Liver (tissue), 9 donors: ENCODE measurements around the gene DGKD. TPM values are rescaled to one million over a fixed set of nuclear protein-coding genes. Genes with fewer than 3 reads are reported as not detected.
A peak's percentile ranks its signal among the peaks of the same experiment; 100 is the strongest.

Experiments used
- DNase-seq: peaks from one replicate; pipeline ENCODE4 v3.0.0-alpha.2; 2017; ENCODE audit warnings: low spot score
- H3K27ac ChIP-seq, 2 donors: one replicate each; pipeline ENCODE4 v1.7.0; 2013; ENCODE audit warnings: inconsistent platforms in 2 of 2, low read length in 2 of 2, control low read depth in 1 of 2, low read depth in 1 of 2, mild to moderate bottlenecking in 1 of 2
- H3K27me3 ChIP-seq, 4 donors: one replicate each; pipeline versions ENCODE4 v1.6.1 to v1.7.0; 2013; ENCODE audit warnings: low read length in 3 of 4, inconsistent platforms in 1 of 4, mild to moderate bottlenecking in 1 of 4, moderate library complexity in 1 of 4; ENCODE audit not compliant: control insufficient read depth in 4 of 4, insufficient read depth in 4 of 4
- H3K36me3 ChIP-seq, 4 donors: one replicate each; pipeline versions ENCODE4 v1.6.1 to v1.7.0; 2013; ENCODE audit warnings: low read length in 3 of 4, mild to moderate bottlenecking in 3 of 4, low read depth in 1 of 4, moderate library complexity in 1 of 4; ENCODE audit not compliant: control insufficient read depth in 4 of 4, insufficient read depth in 3 of 4
- H3K4me1 ChIP-seq, 4 donors: one replicate each; pipeline versions ENCODE4 v1.6.1 to v1.7.0; 2013; ENCODE audit warnings: low read length in 3 of 4, mild to moderate bottlenecking in 3 of 4, moderate library complexity in 1 of 4; ENCODE audit not compliant: control insufficient read depth in 4 of 4, insufficient read depth in 4 of 4
- H3K4me3 ChIP-seq, 3 donors: one replicate each; pipeline versions ENCODE4 v1.6.1 to v1.7.0; 2013; ENCODE audit warnings: low read length in 3 of 3, control low read depth in 1 of 3, low read depth in 1 of 3, mild to moderate bottlenecking in 1 of 3
- H3K9ac ChIP-seq, 2 donors: one replicate each; pipeline ENCODE4 v1.7.0; 2013; ENCODE audit warnings: low read length in 2 of 2, mild to moderate bottlenecking in 2 of 2, moderate library complexity in 2 of 2, control low read depth in 1 of 2, low read depth in 1 of 2
- H3K9me3 ChIP-seq, 4 donors: one replicate each; pipeline versions ENCODE4 v1.6.1 to v1.7.0; 2013; ENCODE audit warnings: low read length in 3 of 4; ENCODE audit not compliant: control insufficient read depth in 4 of 4
- ATF3 ChIP-seq: IDR thresholded peaks from 2 replicates; pipeline ENCODE4 v1.6.1; 2016; ENCODE audit warnings: antibody characterized with exemption
- EGR1 ChIP-seq, 2 donors: IDR thresholded peaks; 2 replicates each; pipeline ENCODE4 v1.6.1; 2016 to 2018; ENCODE audit warnings: antibody characterized with exemption in 2 of 2, low read depth in 2 of 2
- FOXA1 ChIP-seq: IDR thresholded peaks from 2 replicates; pipeline ENCODE4 v1.6.1; 2016; ENCODE audit warnings: antibody characterized with exemption
- FOXA2 ChIP-seq: IDR thresholded peaks from 2 replicates; pipeline ENCODE4 v1.6.1; 2016; ENCODE audit warnings: antibody characterized with exemption
- GABPA ChIP-seq, 2 donors: IDR thresholded peaks in 1 of 2; conservative IDR thresholded peaks in 1 of 2; 2 replicates each; pipeline ENCODE4 v1.6.1; 2016; ENCODE audit warnings: antibody characterized with exemption in 2 of 2, mild to moderate bottlenecking in 1 of 2, moderate library complexity in 1 of 2
- HNF4A ChIP-seq, 2 donors: conservative IDR thresholded peaks; 2 replicates each; pipeline ENCODE4 v1.6.1; 2016; ENCODE audit warnings: antibody characterized with exemption in 2 of 2, mild to moderate bottlenecking in 2 of 2
- HNF4G ChIP-seq: IDR thresholded peaks from 2 replicates; pipeline ENCODE4 v1.6.1; 2016; ENCODE audit warnings: antibody characterized with exemption
- JUND ChIP-seq, 2 donors: IDR thresholded peaks; 2 replicates each; pipeline ENCODE4 v1.6.1; 2016; ENCODE audit warnings: antibody characterized with exemption in 2 of 2
- MAX ChIP-seq: IDR thresholded peaks from 2 replicates; pipeline ENCODE4 v1.6.1; 2016; ENCODE audit warnings: antibody characterized with exemption
- NR2F2 ChIP-seq: IDR thresholded peaks from 2 replicates; pipeline ENCODE4 v1.6.1; 2016; ENCODE audit warnings: antibody characterized with exemption
- RAD21 ChIP-seq, 2 donors: IDR thresholded peaks; 2 replicates each; pipeline ENCODE4 v1.6.1; 2016; ENCODE audit warnings: antibody characterized with exemption in 2 of 2, mild to moderate bottlenecking in 2 of 2
- RXRA ChIP-seq, 2 donors: IDR thresholded peaks; 2 replicates each; pipeline ENCODE4 v1.6.1; 2017 to 2018; ENCODE audit warnings: antibody characterized with exemption in 2 of 2, mild to moderate bottlenecking in 1 of 2
- SP1 ChIP-seq: IDR thresholded peaks from 2 replicates; pipeline ENCODE4 v1.6.1; 2018; ENCODE audit warnings: antibody characterized with exemption, mild to moderate bottlenecking
- TAF1 ChIP-seq: conservative IDR thresholded peaks from 2 replicates; pipeline ENCODE4 v1.6.1; 2016; ENCODE audit warnings: antibody characterized with exemption, mild to moderate bottlenecking
- YY1 ChIP-seq: IDR thresholded peaks from 2 replicates; pipeline ENCODE4 v1.6.1; 2016; ENCODE audit warnings: antibody characterized with exemption, mild to moderate bottlenecking
- WGBS: extraction: QIAGEN DNeasy Blood & Tissue Kit; methylation state at CpG from one replicate; pipeline ENCODE4 v1.1.7; 2013; 5-methylcytosine and 5-hydroxymethylcytosine counted together
- polyA plus RNA-seq, 2 donors: library from polyadenylated mRNA; stranded (reverse) in 1 of 2; unstranded in 1 of 2; fragments of 200-250 nt in 1 of 2; fragments of >200 nt in 1 of 2; fragmentation: Nextera tagmentation in 1 of 2; extraction: Ambion mirVana in 1 of 2; gene quantifications; one replicate each; pipeline versions ENCODE4 v1.2.1 to v1.2.3, GENCODE V29; 2013 to 2015
- total RNA-seq, 2 donors: library from RNA; depleted of rRNA; stranded (reverse); fragments of >200 nt; gene quantifications; one replicate each; pipeline ENCODE4 v1.2.3, GENCODE V29; 2014
- TF ChIP-seq, protein P1 (sequence below): IDR thresholded peaks from 2 replicates; pipeline ENCODE4 v1.6.1; 2016; ENCODE audit warnings: antibody characterized with exemption
- TF ChIP-seq, protein P2 (sequence below): IDR thresholded peaks from 2 replicates; pipeline ENCODE4 v1.6.1; 2016; ENCODE audit warnings: antibody characterized with exemption, mild to moderate bottlenecking
- TF ChIP-seq, protein P3 (sequence below): fragments of 150-350 bp; IDR thresholded peaks from 2 replicates; pipeline ENCODE4 v1.5.1; 2017; ENCODE audit warnings: improper control_type of control experiment, low read depth, low read length; ENCODE audit not compliant: missing input control
- donor health status: healthy.
- donor health status: healthy.
- donor health status: healthy.
- donor health status: healthy.
- donor health status: healthy.

Gene DGKD
- total and polyA plus RNA-seq, 4 donors: 4.8 to 16.4 (median 8.2) TPM

- no peaks in the 10 kb centered on the region for H3K27me3 ChIP-seq
- H3K4me1 ChIP-seq: peaks cover 0 to 7% (median 0%) of the 10 kb centered on the region in 4 donors
- TF ChIP-seq SP1 (no peak), EGR1 (IDR thresholded peaks at IDR 0.05; ENCODE audit: low read depth in 2 of 2) (no peak), FOXA2 (no peak), YY1 (no peak), FOXA1 (no peak), RXRA (IDR thresholded peaks at IDR 0.05) (no peak), GABPA (IDR thresholded peaks at IDR 0.05 in 1 of 2, conservative IDR thresholded peaks at IDR 0.05 in 1 of 2) (no peak), HNF4A (conservative IDR thresholded peaks at IDR 0.05) (no peak), TAF1 (no peak), NR2F2 (no peak), RAD21 (IDR thresholded peaks at IDR 0.05) (no peak), JUND (IDR thresholded peaks at IDR 0.05) (no peak), ATF3 (no peak), MAX (no peak), HNF4G (no peak)
- TF ChIP-seq, protein P1, sequence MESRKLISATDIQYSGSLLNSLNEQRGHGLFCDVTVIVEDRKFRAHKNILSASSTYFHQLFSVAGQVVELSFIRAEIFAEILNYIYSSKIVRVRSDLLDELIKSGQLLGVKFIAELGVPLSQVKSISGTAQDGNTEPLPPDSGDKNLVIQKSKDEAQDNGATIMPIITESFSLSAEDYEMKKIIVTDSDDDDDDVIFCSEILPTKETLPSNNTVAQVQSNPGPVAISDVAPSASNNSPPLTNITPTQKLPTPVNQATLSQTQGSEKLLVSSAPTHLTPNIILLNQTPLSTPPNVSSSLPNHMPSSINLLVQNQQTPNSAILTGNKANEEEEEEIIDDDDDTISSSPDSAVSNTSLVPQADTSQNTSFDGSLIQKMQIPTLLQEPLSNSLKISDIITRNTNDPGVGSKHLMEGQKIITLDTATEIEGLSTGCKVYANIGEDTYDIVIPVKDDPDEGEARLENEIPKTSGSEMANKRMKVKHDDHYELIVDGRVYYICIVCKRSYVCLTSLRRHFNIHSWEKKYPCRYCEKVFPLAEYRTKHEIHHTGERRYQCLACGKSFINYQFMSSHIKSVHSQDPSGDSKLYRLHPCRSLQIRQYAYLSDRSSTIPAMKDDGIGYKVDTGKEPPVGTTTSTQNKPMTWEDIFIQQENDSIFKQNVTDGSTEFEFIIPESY: no peak
- TF ChIP-seq, protein P2, sequence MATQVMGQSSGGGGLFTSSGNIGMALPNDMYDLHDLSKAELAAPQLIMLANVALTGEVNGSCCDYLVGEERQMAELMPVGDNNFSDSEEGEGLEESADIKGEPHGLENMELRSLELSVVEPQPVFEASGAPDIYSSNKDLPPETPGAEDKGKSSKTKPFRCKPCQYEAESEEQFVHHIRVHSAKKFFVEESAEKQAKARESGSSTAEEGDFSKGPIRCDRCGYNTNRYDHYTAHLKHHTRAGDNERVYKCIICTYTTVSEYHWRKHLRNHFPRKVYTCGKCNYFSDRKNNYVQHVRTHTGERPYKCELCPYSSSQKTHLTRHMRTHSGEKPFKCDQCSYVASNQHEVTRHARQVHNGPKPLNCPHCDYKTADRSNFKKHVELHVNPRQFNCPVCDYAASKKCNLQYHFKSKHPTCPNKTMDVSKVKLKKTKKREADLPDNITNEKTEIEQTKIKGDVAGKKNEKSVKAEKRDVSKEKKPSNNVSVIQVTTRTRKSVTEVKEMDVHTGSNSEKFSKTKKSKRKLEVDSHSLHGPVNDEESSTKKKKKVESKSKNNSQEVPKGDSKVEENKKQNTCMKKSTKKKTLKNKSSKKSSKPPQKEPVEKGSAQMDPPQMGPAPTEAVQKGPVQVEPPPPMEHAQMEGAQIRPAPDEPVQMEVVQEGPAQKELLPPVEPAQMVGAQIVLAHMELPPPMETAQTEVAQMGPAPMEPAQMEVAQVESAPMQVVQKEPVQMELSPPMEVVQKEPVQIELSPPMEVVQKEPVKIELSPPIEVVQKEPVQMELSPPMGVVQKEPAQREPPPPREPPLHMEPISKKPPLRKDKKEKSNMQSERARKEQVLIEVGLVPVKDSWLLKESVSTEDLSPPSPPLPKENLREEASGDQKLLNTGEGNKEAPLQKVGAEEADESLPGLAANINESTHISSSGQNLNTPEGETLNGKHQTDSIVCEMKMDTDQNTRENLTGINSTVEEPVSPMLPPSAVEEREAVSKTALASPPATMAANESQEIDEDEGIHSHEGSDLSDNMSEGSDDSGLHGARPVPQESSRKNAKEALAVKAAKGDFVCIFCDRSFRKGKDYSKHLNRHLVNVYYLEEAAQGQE: no peak
- TF ChIP-seq, protein P3, sequence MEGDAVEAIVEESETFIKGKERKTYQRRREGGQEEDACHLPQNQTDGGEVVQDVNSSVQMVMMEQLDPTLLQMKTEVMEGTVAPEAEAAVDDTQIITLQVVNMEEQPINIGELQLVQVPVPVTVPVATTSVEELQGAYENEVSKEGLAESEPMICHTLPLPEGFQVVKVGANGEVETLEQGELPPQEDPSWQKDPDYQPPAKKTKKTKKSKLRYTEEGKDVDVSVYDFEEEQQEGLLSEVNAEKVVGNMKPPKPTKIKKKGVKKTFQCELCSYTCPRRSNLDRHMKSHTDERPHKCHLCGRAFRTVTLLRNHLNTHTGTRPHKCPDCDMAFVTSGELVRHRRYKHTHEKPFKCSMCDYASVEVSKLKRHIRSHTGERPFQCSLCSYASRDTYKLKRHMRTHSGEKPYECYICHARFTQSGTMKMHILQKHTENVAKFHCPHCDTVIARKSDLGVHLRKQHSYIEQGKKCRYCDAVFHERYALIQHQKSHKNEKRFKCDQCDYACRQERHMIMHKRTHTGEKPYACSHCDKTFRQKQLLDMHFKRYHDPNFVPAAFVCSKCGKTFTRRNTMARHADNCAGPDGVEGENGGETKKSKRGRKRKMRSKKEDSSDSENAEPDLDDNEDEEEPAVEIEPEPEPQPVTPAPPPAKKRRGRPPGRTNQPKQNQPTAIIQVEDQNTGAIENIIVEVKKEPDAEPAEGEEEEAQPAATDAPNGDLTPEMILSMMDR: no peak
- H3K27ac ChIP-seq: no peak overlapping the region
- DNase-seq: peak; percentile 14
- peaks cover 0 to 5% (median 0%) of the 10 kb centered on the region in 4 donors for H3K36me3 ChIP-seq
- no peak overlapping the region for H3K4me3 ChIP-seq
- H3K9me3 ChIP-seq: no peaks in the 10 kb centered on the region
- WGBS: 97% methylated on average over 3 of the region's 3 CpGs
- H3K9ac ChIP-seq: no peak overlapping the region
These were observed 73.7 kb downstream of the DGKD start for GRCh38 chr2:233428008-233428407.
